T-cell (primary cell): Measurements from ENCODE around the gene CDKN2B. TPM values are rescaled to one million over a fixed set of nuclear protein-coding genes. Genes with fewer than 3 reads are reported as not detected.

ENCODE experiments used
- ATAC-seq, 4 experiments: fragments of 200-7000 bp in 3 of 4; fragments of 150-1000 bp in 1 of 4; cut with Tn5 transposase; replicated peaks in 1 of 4; 1 replicate in 3 of 4; 2 replicates in 1 of 4; pipeline ENCODE4 v1.10.0; 2021; ENCODE audit warnings: moderate library complexity in 3 of 4, mild to moderate bottlenecking in 2 of 4, moderate number of reproducible peaks in 1 of 4
- CTCF ChIA-PET, 2 donors: fragments of 300-600 bp; sonication (Branson Sonifier 250); formaldehyde crosslinking; loops; one replicate each; lab custom pipeline; 2022; ENCODE audit warnings: antibody characterized with exemption in 2 of 2; lab: Charles Lee
- POLR2A ChIA-PET, 2 donors: fragments of 300-600 bp; sonication (Branson Sonifier 250); formaldehyde crosslinking; loops; one replicate each; lab custom pipeline; 2022; ENCODE audit warnings: antibody characterized with exemption in 2 of 2; lab: Charles Lee
- DNase-seq, 35 experiments: peaks; one replicate each; pipeline versions ENCODE4 v3.0.0 to v3.0.0-alpha.2; 2013 to 2023
- H3K27ac ChIP-seq: one replicate; pipeline ENCODE4 v1.5.1; 2013; ENCODE audit warnings: low read length
- H3K27me3 ChIP-seq, 2 experiments: replicated peaks in 1 of 2; 1 replicate in 1 of 2; 2 replicates in 1 of 2; pipeline versions ENCODE4 v1.6.1 to v1.7.0; 2013; ENCODE audit warnings: low read length in 1 of 2, mixed read lengths in 1 of 2; ENCODE audit not compliant: control insufficient read depth in 2 of 2, insufficient read depth in 2 of 2; ENCODE audit errors: extremely low read depth in 1 of 2
- H3K36me3 ChIP-seq, 2 donors: 1 replicate in 1 of 2; 2 replicates in 1 of 2; pipeline versions ENCODE4 v1.6.1 to v1.7.0; 2013; ENCODE audit warnings: low read length in 1 of 2; ENCODE audit not compliant: control insufficient read depth in 2 of 2, insufficient read depth in 1 of 2; ENCODE audit errors: extremely low read depth in 1 of 2
- H3K4me1 ChIP-seq, 2 experiments: 1 replicate in 1 of 2; 2 replicates in 1 of 2; pipeline versions ENCODE4 v1.6.1 to v1.7.0; 2013; ENCODE audit warnings: low read length in 2 of 2, mixed read lengths in 1 of 2; ENCODE audit not compliant: insufficient read depth in 2 of 2, control insufficient read depth in 1 of 2; ENCODE audit errors: extremely low read depth in 1 of 2
- H3K4me3 ChIP-seq, 2 donors: 1 replicate in 1 of 2; 2 replicates in 1 of 2; pipeline versions ENCODE4 v1.5.1 to v1.7.0; 2013; ENCODE audit warnings: mild to moderate bottlenecking in 2 of 2, low read length in 1 of 2, moderate library complexity in 1 of 2; ENCODE audit not compliant: control insufficient read depth in 1 of 2; ENCODE audit errors: extremely low read depth in 1 of 2
- H3K9me3 ChIP-seq: 2 replicates; pipeline ENCODE4 v1.7.0; 2013
- H3K27ac Mint-ChIP-seq, 2 donors: one replicate each; pipeline ENCODE4 v1.8.0; 2020 to 2021; ENCODE audit warnings: mild to moderate bottlenecking in 2 of 2, mixed read lengths in 2 of 2
- H3K27me3 Mint-ChIP-seq, 2 donors: one replicate each; pipeline ENCODE4 v1.8.0; 2021 to 2022; ENCODE audit warnings: mixed read lengths in 2 of 2
- H3K36me3 Mint-ChIP-seq: one replicate; pipeline ENCODE4 v1.8.0; 2021; ENCODE audit warnings: mixed read lengths
- H3K4me1 Mint-ChIP-seq, 3 donors: one replicate each; pipeline ENCODE4 v1.8.0; 2020 to 2022; ENCODE audit warnings: mixed read lengths in 3 of 3, mild to moderate bottlenecking in 1 of 3
- H3K4me3 Mint-ChIP-seq, 3 donors: one replicate each; pipeline ENCODE4 v1.8.0; 2020 to 2022; ENCODE audit warnings: mild to moderate bottlenecking in 3 of 3, mixed read lengths in 3 of 3, moderate library complexity in 3 of 3
- H3K9me3 Mint-ChIP-seq, 3 donors: one replicate each; pipeline ENCODE4 v1.8.0; 2020 to 2022; ENCODE audit warnings: mixed read lengths in 3 of 3
- WGBS: methylation state at CpG from one replicate; pipeline ENCODE4 v1.1.5; 2013; ENCODE audit warnings: missing lambda C conversion rate; ENCODE audit not compliant: insufficient coverage; 5-methylcytosine and 5-hydroxymethylcytosine counted together
- total RNA-seq, 35 experiments: library from RNA in 6 of 35; stranded (reverse) in 6 of 35; fragments of 120-200 nt in 1 of 35; gene quantifications; one replicate each; pipeline versions ENCODE4 v1.2.1 to v1.2.4 and lab custom pipeline; 2013 to 2026

CDKN2B gene
- total RNA-seq, 5 donors from 2014 or later (not counting 1 experiment from before 2014, with no cell fraction given), result 0.33 to 4.4 (median 1.4) TPM

DNA sequence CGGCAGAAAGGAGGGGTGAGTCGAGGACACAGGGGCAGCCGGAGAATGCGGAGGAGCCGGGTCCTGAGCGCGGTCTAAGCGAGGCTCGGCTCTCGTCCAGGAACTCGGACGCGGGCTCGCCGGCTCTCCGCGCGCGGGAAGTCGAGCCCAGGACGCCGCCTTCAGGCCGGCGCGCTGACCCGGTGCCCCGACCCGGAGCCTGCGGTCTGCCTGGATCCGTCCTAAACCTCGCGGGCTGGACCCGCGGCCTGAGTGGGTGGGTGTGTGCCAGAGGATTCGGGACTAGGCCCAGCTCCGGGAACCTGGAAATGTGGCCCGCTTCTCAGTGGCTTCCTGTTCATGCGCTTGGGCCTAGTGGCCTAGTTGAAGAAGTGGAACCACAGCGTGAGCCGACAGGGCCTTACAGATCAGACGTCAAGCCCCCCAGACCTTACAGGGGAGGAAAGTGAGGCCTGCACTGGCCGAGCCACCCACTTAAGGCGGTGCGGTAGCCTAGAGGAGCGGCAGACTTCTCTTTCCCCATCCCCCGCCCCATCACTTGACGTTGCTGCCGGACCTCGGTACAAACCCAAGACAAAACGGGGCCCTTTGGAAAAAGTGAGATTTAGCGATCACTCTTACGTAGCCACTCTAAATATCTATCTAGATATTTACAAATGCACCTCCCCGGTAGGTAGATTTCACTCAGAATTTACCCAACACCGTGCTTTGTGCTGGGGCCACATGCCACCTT, 13.3 kb downstream of the CDKN2B start:
- Histone ChIP-seq H3K4me3 (peak overlapping the region; percentile 90 to 99), H3K4me1 (peaks cover 2 to 20% of the 10 kb centered on the region in 2 experiments), H3K27me3 (peaks cover 8 to 21% of the 10 kb centered on the region in 2 experiments), H3K9me3 (no peaks in the 10 kb centered on the region), H3K36me3 (no peaks in the 10 kb centered on the region), H3K27ac (peak overlapping the region; percentile 84)
- Mint-ChIP-seq H3K27ac (peak overlapping the region in 1 of 2 donors; percentile 94), H3K4me1 (peaks cover 16 to 17% (median 16%) of the 10 kb centered on the region in 3 donors), H3K27me3 (peaks cover under 1 to 2% of the 10 kb centered on the region in 2 donors), H3K36me3 (no peaks in the 10 kb centered on the region), H3K9me3 (no peaks in the 10 kb centered on the region), H3K4me3 (peak overlapping the region; percentile 91 to 96 (median 93))
- 21% methylated on average over 49 of the region's 54 CpGs for WGBS
- DNase-seq, result peak in 3 of 35 experiments; percentile 3 to 33 (median 24)
- ChIA-PET POLR2A (interaction anchor here in 1 of 2 donors (1.0 kb wide), 1 partner anchor 24 kb away, joined by 3 read pairs; no protein-coding TSS in a partner anchor), CTCF (interaction anchor here in 1 of 2 donors (1.2 to 4.3 kb wide), 2 partner anchors 12 to 182 kb away, joined by 5 to 24 read pairs; partner anchors contain the start of gene CDKN2B)
- ATAC-seq, result peak in 2 of 4 experiments; percentile 8 to 9

DNA sequence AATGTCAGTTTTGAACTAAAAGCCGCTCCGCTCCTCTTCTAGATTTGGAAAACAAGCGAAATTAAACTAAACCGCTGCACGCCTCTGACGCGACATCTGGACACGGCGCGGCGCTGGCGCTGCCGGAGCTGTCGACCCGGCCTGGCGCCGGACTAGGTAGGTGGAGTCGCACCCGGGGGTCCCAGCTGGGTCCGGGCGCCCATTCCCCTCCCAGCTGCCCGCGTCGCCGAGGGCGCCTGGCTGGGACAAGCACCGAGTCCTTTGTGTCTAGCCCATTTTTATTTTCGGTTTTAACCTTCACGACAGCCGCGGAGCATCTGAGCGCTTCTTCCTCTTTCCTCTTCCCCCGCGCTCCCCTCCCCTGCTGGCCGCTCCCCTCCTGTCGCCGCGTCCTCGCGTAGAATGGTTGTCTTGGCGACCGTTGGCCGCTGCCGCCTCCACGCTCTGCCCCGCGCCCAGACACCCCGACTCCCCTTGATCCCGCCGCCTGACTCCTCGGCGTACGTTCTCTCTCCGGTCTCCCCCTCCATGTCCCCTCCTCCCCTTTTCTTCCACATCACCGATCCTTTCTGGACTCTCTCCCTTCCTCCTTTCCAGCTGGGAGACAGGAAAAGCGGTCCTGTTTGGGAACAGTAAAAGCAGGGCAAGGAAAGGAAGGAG, 14.0 kb downstream of the CDKN2B start:
- no peaks in the 10 kb centered on the region for H3K36me3 Mint-ChIP-seq
- H3K27ac Mint-ChIP-seq, result peak overlapping the region; percentile 86 to 94
- no peaks in the 10 kb centered on the region for H3K9me3 Mint-ChIP-seq
- no peaks in the 10 kb centered on the region for H3K36me3 ChIP-seq
- DNase-seq (peak; percentile 36 to 88 (median 69)), ATAC-seq (peak; percentile 73 to 81 (median 76))
- peak overlapping the region; percentile 91 to 96 (median 93) for H3K4me3 Mint-ChIP-seq
- ChIA-PET POLR2A (interaction anchor here (0.6 to 1.0 kb wide), 3 partner anchors 13 to 39 kb away, joined by 3 to 7 read pairs (median 5); no protein-coding TSS in a partner anchor), CTCF (interaction anchor here (0.6 to 4.3 kb wide), 6 partner anchors 12 to 497 kb away, joined by 3 to 24 read pairs (median 4); partner anchors contain the start of gene CDKN2B (in 1 of the 2))
- H3K4me3 ChIP-seq, result peak overlapping the region; percentile 90 to 99
- peaks cover 16 to 17% (median 17%) of the 10 kb centered on the region in 3 donors for H3K4me1 Mint-ChIP-seq
- H3K27me3 ChIP-seq, result peaks cover 9 to 21% of the 10 kb centered on the region in 2 experiments
- H3K27me3 Mint-ChIP-seq, result peaks cover 3 to 6% of the 10 kb centered on the region in 2 donors
- under 1% methylated on average over 49 of the region's 56 CpGs for WGBS
- H3K4me1 ChIP-seq, result peaks cover 2 to 20% of the 10 kb centered on the region in 2 experiments
- H3K9me3 ChIP-seq, result no peaks in the 10 kb centered on the region
- H3K27ac ChIP-seq, result peak overlapping the region; percentile 84

- Mint-ChIP-seq H3K27me3 (peaks cover 8 to 12% of the 10 kb centered on the region in 2 donors), H3K9me3 (no peaks in the 10 kb centered on the region), H3K4me1 (peaks cover 16 to 22% (median 17%) of the 10 kb centered on the region in 3 donors), H3K4me3 (peak within 1 kb of the TSS; percentile 91 to 96 (median 93)), H3K27ac (peak within 1 kb of the TSS; percentile 86 to 94), H3K36me3 (no peaks in the 10 kb centered on the region)
- DNase-seq (peak in 10 of 35 experiments; percentile 17 to 63 (median 23)), ATAC-seq (peak; percentile 52 to 59 (median 55))
- ChIA-PET POLR2A (interaction anchor here (0.5 to 0.7 kb wide), 3 partner anchors 12 to 40 kb away, joined by 5 to 9 read pairs (median 7); no protein-coding TSS in a partner anchor), CTCF (interaction anchor here (0.6 to 4.3 kb wide), 6 partner anchors 11 to 496 kb away, joined by 3 to 24 read pairs (median 4); partner anchors contain the start of gene CDKN2B (in 1 of the 2))
- no peaks in the 10 kb centered on the region for H3K36me3 ChIP-seq
- peaks cover 14 to 25% of the 10 kb centered on the region in 2 experiments for H3K27me3 ChIP-seq
- peak within 1 kb of the TSS; percentile 84 for H3K27ac ChIP-seq
- WGBS, result under 1% methylated on average over 35 of the region's 43 CpGs
- H3K9me3 ChIP-seq, result no peaks in the 10 kb centered on the region
- peaks cover 2 to 22% of the 10 kb centered on the region in 2 experiments for H3K4me1 ChIP-seq
- H3K4me3 ChIP-seq, result peak within 1 kb of the TSS; percentile 90 to 99
Measured at GRCh38 chr9:21994556-21995005, 14.5 kb downstream of the CDKN2B start, which contains the start of gene CDKN2B-AS1. CDKN2B-AS1 (plus strand) TSS chr9:21994791.

- no peaks in the 10 kb centered on the region for H3K36me3 Mint-ChIP-seq
- POLR2A ChIA-PET, result interaction anchor here (0.5 to 0.7 kb wide), 2 partner anchors 12 to 33 kb away, joined by 5 to 9 read pairs; no protein-coding TSS in a partner anchor
- Histone ChIP-seq H3K4me1 (peaks cover 2 to 22% of the 10 kb centered on the region in 2 experiments), H3K27me3 (peaks cover 18 to 30% of the 10 kb centered on the region in 2 experiments), H3K36me3 (no peaks in the 10 kb centered on the region), H3K4me3 (peak within 1 kb of the TSS; percentile 90 to 99), H3K9me3 (no peaks in the 10 kb centered on the region), H3K27ac (peak within 1 kb of the TSS; percentile 84)
- H3K4me3 Mint-ChIP-seq, result peak within 1 kb of the TSS; percentile 91 to 96 (median 93)
- H3K27ac Mint-ChIP-seq, result peak within 1 kb of the TSS; percentile 86 to 94
- peaks cover 16 to 24% (median 17%) of the 10 kb centered on the region in 3 donors for H3K4me1 Mint-ChIP-seq
- ATAC-seq (peak; percentile 48 to 53 (median 51)), DNase-seq (peak in 15 of 35 experiments; percentile 12 to 65 (median 34))
- WGBS, result under 1% methylated on average over 38 of the region's 53 CpGs
- CTCF ChIA-PET, result interaction anchor here (1.4 to 4.3 kb wide), 3 partner anchors 11 to 14 kb away, joined by 3 to 24 read pairs (median 6); partner anchors contain the start of gene CDKN2B (in 1 of the 2)
- peaks cover 13 to 17% of the 10 kb centered on the region in 2 donors for H3K27me3 Mint-ChIP-seq
- no peaks in the 10 kb centered on the region for H3K9me3 Mint-ChIP-seq
Measured at GRCh38 chr9:21993893-21994555, 15.1 kb downstream of the CDKN2B start, which contains the start of gene CDKN2A. CDKN2A (minus strand) TSS chr9:21994392.

- ChIA-PET CTCF (interaction anchor here in 1 of 2 donors (1.0 kb wide), 1 partner anchor 16 kb away, joined by 3 read pairs; the partner anchor contains the start of gene CDKN2B), POLR2A (interaction anchor here (0.6 to 0.7 kb wide), 2 partner anchors 589 to 629 kb away, joined by 3 read pairs; no protein-coding TSS in a partner anchor)
- no peaks in the 10 kb centered on the region for H3K36me3 Mint-ChIP-seq
- Histone ChIP-seq H3K27ac (no peak overlapping the region), H3K4me1 (peaks cover 2 to 22% of the 10 kb centered on the region in 2 experiments), H3K27me3 (peaks cover 18 to 35% of the 10 kb centered on the region in 2 experiments), H3K36me3 (no peaks in the 10 kb centered on the region), H3K4me3 (no peak overlapping the region), H3K9me3 (peaks cover 2% of the 10 kb centered on the region)
- WGBS, result 78% methylated on average over 1 of the region's 4 CpGs
- peaks cover 16 to 24% (median 19%) of the 10 kb centered on the region in 3 donors for H3K4me1 Mint-ChIP-seq
- no peaks in the 10 kb centered on the region for H3K9me3 Mint-ChIP-seq
- peaks cover 21 to 26% of the 10 kb centered on the region in 2 donors for H3K27me3 Mint-ChIP-seq
- no peak overlapping the region for H3K27ac Mint-ChIP-seq
- ATAC-seq, result no peak
- no peak for DNase-seq
- peak overlapping the region; percentile 69 to 96 (median 93) for H3K4me3 Mint-ChIP-seq
Measured at GRCh38 chr9:21993007-21993406, 16.1 kb downstream of the CDKN2B start.
